RPMI8226 (cell line): ENCODE measurements around the gene CD37.
A peak's percentile ranks its signal among the peaks of the same experiment; 100 is the strongest.
"Not testable (repeated sequence)": the region's sequence is repeated elsewhere in the genome, so short reads cannot be mapped to it uniquely, and the experiment has no call there.

Source experiments
- DNase-seq: peaks from one replicate; pipeline ENCODE4 v3.0.0-alpha.2; 2015

CD37 gene

DNA sequence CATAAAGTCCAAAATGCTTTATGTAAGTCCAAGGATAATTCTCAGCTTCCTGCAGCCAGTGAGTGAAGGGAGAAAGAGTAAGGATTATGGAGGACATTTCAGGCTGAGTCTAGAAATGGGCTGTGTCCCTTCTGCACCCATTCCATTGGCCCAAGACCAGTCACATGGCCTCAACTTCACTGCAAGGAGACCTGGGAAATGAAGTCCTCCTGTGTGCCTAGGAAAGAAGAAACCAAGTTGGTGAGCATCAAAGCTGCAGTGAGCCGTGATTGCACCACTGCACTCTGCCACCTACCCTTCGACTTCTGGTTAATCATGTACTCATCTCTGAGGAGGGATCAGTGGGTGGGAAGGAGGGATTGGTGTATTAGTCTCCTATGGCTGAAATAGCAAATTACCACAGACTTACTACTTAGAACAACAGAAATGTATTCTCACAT lies 3.6 kb upstream of the CD37 start:
- peak; percentile 71 for DNase-seq

DNA sequence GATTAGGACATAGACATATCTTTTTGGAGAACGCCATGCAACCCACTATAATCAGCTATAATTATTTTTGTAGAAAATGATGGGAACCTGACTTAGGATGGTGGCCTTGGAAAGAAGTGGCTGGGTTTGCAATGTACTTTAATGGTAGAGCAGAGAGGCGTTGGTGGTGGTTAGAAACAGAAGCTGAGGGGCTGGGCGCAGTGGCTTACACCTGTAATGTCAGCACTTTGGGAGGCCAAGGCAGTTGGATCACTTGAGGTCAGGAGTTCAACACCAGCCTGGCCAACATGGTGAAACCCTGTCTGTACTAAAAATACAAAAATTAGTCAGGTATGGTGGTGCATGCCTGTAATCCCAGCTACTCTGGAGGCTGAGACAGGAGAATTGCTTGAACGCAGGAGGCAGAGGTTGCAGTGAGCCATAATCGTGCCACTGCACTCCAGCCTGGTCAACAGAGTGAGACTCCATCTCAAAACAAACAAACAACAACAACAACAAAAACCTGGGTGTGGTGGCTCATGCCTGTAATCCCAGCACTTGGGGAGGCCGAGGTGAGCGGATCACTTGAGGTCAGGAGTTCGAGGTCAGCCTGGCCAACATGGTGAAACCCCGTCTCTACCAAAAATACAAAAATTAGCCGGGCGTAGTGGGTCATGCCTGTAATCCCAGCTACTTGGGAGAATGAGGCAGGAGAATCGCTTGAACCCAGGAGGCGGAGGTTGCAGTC lies 2.4 kb upstream of the CD37 start:
- not testable (repeated sequence) for DNase-seq

DNA sequence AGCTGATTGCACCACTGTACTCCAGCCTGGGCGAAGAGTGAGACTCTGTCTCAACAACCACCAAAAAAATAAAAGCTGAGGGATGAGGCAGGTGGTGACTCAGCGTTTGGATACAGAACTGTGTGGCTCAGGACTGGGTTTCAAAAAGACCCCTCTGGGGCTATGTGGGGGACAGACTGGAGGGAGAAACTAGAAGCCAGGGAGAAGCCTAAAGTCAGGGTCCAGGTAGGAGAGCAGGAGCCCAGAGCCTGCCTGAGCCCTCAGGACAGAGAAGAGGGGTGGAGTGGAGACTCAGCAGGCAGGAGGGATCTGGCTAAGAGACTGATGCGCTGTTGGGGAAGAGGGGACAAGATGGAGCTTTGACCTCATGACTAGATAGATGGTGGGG lies 1.8 kb upstream of the CD37 start:
- DNase-seq: no peak

DNA sequence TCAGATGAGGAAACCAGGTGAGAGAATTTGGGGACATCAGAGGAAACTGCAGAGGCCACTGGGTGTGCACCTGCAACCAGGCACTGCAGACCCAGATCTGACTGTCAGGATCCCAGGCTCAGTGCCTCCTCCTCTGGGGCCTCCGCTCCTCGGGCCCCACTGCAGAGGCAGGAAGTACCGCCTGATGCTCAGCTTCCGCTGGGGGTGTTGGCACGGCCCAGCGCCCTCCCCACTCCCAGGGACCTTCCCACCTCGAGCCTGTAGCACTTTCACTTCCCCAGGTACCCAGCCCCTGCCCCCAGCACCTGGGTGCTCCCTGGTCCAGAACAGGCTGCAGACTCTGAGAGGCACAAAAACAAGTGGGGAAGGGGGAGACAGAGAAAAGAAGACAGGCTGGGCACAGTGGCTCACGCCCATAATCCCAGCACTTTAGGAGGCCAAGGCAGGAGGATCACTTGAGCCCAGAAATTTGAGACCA lies 1.4 kb upstream of the CD37 start:
- DNase-seq: peak; percentile 89

DNA sequence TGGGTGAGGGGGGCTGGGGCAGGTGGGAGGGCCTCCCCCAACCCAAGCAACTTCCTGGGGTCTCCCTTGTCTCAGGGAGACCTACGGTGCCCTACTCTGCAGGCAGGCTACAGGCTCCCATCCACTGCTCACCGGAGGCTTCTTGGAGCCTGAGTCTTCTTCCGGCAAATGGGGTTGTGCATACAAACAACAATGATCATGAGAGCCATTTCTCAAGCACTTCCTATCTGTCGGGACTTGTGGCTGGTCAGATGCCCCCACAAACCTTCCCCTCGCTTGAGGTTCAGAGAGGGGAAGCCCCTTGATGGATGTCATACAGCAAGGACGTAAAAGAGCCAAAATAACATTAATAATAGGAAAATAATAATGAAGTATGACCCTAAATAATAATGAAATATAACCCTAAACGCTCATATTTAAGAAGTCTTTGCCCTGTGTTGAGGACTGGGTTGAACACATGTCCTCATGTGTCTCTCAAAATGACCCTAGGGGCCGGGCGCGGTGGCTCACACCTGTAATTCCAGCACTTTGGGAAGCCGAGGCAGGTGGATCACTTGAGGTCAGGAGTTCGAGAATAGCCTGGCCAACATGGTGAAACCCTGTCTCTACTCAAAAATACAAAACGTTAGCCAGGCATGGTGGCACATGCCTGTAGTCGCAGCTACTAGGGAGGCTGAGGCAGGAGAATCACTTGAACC lies 727 bp downstream of the CD37 start:
- DNase-seq: no peak

DNA sequence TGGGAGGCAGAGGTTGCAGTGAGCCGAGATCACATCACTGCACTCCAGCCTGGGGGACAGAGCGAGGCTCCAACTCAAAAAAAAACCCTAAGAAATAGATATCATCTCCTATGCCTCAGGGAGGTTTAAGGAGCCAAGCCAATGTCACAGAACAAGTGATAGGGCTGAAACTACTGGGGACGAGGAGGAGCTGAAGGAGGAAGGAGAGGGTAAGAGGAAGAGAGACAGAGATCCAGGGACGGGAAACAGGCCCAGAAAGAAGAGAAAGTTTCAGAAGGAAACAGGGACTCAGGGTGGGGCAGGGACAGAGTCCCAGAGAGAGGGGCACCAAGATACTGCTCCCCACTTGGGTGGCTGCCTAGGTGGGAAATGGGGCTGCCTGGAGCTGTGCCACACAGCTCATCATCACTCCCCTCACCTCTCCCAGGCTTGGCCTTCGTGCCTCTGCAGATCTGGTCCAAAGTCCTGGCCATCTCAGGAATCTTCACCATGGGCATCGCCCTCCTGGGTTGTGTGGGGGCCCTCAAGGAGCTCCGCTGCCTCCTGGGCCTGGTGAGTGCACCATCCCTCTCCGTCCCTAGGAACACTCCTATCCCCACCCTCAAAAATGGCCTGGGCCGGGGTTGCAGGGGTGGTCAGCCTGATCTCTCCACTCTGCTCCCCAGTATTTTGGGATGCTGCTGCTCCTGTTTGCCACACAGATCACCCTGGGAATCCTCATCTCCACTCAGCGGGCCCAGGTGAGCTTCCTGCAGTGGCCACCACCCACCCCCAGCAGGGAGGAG lies 1.5 kb downstream of the CD37 start:
- DNase-seq: no peak

DNA sequence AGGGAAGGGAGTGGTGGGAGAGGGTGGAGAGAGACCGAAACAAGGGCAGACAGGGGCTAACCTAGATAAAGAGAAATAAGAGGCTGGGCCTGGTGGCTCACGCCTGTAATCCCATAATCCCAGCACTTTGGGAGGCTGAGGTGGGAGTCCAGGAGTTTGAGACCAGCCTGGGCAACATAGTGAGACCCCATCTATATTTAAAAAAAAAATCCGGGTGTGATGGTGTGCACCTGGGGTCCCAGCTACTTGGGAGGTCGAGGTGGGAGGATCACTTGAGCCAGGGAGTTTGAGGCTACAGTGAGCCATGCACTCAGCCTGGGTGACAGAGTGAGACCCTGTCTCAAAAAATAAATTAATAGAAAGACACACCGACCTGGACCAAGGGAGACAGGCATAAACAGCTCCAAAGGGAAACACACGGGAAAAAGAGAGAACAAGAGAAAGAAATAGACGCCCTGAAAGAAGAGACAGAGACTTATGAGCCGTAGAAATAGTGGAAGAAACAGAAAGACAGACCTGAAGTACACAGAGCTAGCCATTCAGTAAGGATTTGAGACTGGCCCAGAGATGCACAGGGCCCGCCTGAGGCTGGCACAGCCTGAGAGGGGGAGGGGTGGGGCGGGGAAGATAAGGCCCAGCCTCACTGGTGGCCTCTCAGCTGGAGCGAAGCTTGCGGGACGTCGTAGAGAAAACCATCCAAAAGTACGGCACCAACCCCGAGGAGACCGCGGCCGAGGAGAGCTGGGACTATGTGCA lies 2.2 kb downstream of the CD37 start:
- DNase-seq: no peak

DNA sequence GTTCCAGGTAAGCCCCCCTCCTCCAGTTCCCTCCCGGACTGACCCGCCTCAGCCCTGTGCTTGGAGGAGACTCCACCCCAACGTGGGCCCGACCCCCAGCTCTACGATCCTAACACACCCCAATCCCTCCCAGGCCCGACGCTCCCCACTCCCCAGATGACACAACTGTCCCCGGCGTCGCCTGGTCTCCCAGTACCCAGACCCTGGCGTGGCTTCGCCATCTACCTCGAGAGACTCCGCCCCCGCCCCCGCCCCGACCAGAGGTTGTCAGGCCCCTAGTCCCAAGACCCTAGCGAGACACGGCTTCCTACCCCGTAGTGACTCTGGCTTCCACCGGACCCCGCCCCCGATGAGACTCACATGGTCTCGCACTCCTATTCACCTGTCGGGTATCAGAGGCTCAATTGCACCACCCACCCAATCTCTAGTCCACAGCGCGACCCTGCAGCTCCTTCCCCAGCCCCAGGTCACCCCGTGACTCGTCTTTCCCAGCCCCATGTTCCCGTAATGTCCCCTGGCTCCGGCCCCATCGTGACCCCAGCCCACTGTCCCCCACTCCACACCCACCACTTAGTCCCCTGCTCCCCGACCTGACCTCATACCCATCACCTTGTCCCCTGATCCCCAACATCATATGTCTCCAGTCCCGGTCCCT lies 2.9 kb downstream of the CD37 start:
- no peak for DNase-seq

DNA sequence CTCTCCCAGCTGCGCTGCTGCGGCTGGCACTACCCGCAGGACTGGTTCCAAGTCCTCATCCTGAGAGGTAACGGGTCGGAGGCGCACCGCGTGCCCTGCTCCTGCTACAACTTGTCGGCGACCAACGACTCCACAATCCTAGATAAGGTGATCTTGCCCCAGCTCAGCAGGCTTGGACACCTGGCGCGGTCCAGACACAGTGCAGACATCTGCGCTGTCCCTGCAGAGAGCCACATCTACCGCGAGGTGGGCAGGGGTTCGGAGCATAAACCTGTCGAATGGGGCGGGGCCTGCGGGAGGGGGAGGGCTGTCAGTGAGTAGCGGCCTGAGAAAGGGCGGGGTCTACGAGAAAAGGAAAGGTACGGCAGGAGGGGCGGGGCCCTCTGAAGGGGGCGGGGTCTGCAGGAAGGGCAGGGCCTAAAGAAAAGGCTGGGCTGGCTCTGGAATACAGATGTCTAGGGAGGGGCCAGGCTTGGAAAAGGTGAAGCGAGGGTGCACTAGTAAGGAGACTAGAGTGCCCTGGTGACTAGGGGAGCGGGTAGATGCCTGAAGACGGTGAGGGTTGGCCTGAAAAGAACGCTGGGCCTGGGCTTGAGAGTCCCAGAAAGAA lies 3.6 kb downstream of the CD37 start:
- no peak for DNase-seq

DNA sequence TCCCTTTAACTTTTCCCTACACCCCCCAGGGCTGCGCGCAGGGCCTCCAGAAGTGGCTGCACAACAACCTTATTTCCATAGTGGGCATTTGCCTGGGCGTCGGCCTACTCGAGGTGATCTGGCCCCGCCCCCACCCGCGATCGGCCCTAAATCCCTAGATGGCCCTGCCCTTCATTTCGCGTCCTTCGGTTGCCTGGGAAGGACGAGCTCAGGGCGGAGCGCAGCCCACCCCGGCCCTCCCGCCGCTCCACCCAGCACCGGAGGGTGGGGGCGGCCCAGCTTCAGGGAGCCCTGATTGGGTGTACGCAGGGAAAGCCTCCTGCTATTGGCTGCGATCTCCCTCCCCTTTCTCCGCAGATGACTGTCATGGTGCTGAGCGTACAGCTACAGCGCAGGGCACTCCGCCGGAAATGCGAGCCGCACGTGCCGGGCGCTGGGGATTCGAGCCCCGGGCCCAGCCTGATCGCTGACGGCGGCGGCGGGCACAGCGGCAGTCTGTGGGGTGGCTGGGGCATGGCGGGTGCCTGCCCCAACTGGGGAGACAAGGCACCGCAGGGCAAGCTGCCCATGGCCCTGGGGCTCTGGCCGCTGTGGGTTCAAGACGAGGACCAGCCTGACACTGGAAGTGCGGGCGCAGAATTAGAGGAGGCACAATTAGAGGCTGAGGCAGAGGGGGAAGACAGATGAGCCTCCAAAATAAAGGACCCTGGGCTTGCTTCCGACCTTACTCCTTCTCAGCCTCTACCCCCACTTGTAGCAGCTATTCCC lies 4.3 kb downstream of the CD37 start:
- no peak for DNase-seq

DNA sequence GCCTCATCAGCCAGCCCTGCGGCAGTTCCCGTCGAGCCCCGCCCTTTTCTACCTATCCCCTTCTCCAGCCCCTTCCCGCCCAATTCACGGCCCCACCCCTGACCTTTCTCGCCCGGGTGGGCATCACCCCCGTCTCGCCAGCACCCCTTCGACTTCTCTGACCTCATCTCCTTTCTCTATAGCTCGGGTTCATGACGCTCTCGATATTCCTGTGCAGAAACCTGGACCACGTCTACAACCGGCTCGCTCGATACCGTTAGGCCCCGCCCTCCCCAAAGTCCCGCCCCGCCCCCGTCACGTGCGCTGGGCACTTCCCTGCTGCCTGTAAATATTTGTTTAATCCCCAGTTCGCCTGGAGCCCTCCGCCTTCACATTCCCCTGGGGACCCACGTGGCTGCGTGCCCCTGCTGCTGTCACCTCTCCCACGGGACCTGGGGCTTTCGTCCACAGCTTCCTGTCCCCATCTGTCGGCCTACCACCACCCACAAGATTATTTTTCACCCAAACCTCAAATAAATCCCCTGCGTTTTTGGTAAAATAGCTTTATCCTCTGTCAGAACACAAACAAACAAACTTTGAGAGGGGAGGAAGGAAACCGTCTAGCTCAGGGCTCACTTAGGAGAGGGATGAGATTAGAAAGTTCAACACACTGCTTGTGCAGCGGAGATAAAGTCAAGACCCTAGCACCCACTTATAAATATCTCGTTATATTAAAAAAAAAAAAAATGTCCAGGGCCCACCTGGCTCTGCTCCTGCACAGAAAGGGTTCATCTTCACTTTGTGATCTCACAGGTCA lies 5.1 kb downstream of the CD37 start:
- DNase-seq: no peak

DNA sequence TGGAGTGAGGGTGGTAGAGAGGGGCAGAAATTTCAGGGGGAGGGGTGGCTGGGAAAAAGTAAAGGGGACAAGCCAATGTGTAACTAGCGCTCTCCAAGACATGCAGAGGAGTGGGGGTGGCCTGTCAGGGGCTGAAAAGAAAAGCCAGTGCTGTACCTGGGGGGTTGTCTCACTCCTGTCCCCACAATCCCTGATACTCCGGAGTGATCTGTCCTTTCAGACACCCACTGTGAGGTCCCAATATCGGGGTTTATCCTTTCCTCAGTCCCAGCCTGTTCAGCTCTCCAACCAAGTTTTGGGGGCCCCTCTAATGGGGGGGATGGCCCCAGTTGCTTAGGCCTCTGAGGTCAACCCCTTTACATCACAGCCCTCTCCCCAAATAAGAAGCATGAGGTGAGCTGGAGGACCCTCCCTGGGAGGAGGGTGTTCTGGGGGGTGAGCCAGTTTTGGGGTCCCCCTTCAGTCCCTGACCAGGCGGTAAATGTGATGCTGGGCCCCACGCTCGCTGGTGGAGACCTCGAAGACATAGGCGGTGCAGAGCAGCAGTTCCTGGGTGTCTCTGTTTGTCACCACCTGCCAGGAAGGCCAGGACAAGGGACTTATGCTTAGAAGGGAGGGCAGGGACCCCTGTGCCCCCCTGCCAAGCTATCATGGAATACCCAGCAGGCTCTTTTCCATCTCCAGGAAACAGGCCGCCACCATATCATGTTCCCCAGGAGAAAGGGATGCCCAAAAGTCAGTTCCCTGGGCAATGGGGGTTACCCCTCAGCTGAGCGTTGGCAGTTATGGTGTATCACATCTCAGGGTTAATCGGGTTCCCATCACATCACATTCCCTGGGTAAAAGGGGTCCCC lies 5.9 kb downstream of the CD37 start:
- no peak for DNase-seq

DNA sequence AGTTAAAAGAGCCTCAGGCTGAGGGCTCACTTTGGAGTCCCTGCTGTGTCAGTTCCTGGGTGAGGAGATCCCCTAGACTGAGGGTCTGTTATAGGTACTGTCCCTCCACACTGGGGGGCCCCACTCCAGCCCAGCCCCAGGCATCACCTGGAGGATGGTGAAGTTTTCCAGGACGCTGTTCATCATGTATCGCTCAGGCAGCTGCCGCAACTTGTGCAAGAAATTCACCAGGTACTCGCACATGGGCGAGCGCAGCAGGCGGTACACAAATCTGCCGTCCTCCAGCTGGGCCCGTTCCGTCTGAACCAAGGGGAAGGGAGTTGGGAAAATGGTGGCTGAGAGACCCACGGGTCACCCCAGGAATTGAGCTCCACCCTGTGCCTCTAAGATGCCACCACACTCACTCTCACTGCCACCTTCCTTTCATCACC lies 7.1 kb downstream of the CD37 start:
- no peak for DNase-seq

DNA sequence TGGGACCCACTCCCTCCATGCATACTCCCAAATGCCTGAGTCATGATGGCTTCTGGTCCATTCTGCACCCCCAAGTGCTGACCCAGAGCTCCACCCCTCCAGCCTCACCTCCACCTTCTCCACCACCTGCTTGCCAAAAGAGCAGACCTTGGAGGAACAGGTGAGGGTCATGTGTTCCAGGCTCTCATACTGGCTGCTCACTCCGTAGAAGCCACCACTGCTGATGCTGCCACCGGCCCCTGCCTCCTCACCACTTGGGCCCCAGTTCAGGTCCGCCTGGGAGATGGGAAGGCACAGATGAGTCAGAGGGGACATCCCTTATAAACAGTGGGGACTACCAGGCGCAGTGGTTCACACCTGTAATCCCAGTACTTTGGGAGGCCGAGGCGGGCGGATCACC lies 7.9 kb downstream of the CD37 start:
- DNase-seq: no peak

DNA sequence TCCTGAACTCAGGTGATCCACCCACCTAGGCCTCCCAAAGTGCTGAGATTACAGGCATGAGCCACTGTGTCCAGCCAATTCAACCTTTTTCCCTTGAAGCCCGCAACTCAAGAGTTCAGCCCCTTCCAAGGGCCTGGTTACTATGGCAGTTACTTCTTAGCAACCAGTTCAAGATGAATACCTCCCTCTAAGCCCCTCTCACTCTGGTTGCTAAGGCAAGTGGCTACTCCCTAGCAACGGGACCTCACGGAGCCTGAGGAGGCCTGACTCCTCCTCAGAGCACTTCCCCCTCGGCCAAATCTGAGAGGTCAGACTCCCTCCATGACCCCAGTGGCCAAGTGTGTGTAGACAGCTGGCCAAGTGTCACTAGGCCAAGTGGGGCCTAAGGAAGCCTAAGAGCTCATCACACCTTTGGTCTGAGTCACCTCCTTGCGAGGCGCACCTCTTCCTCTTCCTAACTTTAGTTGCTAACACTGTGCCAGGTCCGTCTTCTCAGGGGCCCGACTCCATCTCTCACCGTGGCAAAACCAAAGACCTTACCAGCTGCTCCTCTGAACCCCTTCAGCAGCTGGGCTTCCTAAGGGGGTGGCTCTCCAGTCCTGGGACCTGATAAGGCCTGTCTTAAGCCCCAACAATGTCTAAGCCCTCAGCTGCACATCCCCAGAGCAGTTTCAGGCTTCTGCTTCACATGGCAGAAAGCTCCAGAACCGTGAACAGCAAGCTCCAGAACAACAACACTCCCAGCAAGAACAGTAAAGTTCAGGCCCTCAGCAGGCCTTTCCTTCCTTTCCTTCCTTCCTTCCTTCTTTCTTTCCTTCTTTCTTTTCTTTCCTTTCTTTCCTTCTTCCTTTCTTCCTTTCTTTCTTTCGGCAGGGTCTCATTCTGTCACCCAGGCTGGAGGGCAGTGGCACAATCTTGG lies 9.6 kb downstream of the CD37 start:
- no peak for DNase-seq

DNA sequence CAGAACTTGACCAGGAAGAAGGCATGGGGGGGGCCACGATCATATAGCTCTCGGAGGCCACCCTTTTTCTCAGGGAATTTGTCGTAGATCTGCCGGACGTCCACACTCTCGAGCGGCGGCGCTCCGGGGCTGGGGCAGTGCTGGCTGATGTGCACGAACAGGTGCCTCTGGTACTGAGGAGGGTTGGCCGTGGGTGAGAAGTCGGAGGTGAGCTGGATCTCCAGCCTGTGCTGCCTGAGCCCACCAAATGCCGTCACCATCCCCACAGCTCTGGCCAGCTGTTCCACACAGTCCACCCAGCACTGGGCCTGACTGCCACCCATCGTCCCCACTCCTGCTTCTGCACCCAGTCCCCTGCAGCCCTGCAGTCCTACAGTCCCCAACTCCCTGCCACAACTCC lies 12.0 kb downstream of the CD37 start:
- DNase-seq: no peak

DNA sequence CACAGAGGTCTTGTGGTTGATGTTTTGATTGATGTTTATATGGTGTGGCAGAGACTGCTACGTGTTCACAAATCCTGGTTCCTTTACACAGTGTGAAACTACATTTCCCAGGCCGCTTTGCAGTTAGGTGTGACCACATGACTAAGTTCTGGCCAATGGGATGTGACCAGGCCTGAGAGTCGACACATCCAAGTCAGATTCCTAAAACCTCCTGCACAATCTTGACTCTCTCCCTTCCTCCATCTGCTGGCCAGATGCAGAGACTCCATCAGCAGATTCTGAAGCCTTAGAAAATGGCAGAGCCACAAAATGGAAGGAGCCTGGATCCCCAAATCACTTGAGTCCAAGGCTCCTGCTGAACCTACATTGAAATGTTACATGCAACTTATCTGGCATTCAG lies 12.6 kb downstream of the CD37 start:
- peak; percentile 21 for DNase-seq
